Activated T-helper 9 cell treated with anti-CD3 and anti-CD28 coated beads, Interleukin-2, amount 50 U/mL, for 16 hours (primary cell): ENCODE results near the gene HS6ST2.

Experiments used
- DNase-seq: peaks from one replicate; pipeline ENCODE4 v3.0.0-alpha.2; 2020; ENCODE audit warnings: low read depth

The HS6ST2 gene

DNA sequence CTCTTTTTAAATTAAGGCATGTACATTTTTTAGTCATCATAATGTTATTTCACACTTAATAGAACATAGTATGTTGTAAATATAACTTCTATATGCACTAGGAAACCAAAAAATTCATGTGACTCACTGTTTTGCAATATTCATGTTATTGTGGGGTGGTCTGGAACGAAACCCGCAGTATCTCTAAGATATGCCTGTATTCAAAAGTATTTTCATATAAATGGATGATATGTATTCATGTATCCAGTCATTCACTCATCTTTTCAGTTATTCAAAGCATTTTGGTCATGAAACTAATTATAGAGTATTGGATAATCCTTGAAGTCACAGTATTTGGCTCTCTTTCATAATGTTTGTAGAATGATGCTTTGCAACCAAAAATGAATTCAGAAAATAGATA, 168.1 kb downstream of the HS6ST2 start:
- DNase-seq = no peak

DNA sequence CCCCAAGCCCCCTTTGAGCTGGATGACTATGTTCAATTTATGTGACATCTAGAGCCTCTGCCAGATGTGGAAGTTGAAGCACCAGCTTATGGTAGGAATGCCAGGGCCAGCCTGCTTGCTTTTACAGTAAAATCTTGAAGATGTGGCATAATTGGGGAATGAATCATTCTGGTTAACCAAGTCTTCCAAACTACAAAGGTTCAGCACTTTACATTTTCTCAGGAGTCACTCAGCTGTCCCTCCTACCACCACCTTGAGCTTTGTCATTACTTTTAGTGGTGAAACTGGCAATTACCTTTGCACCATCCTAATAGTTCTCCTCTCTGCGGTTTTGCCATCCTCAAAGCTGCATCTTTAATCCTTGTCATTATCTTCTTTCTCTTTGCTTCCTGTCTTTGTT, 172.2 kb downstream of the HS6ST2 start:
- DNase-seq = no peak

DNA sequence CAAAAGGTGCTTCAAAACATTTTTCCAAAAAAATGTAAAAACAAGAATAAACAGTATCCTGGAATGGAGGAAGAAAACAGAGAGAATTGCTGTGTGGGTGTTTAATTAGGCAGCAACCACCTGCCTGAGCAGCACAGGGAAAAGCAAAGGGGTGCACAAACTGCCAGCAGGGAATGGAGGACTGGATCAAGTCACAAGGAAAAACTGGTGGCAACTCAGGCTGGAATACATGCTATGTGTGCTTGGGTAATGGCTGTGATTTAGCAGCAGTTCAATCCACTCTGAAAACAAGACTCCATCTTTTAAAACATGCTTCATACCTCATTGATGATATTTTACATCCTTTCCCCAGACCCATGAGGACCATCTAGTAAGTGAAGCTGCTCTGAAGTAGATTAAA, 179.5 kb downstream of the HS6ST2 start:
- no peak for DNase-seq

DNA sequence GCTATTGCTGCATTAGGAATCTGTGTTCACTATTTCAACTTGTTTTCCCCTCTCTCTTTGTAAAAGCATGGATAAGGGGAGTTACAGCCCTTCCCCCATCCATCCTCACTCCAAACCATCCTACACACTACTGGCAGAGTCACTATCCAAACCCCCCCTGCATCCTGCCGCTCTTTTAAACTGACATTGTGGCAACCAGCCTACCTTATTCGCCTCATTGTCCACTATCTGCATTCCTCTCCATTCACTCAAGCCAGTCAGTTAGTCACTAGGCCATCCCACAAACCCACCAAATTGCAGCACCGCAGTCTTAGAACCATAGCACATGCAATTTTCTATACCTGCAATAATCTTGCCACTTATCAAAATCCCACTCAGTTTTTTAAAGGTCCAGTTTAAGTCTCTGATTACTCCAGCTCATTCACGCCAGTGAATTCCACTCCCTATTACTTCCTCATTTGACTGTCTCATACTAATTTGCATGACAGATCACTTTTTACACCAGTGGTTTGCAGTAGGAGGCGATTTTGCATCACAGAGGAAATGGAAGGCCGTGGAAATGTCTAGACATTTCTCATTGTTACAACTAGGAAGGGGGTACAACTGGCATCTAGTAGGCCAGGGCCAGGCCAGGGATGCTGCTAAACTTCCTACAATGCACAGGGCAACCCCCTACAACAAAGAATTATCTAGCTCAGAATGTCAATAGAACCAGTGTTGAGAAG, 181.8 kb downstream of the HS6ST2 start:
- DNase-seq = no peak

DNA sequence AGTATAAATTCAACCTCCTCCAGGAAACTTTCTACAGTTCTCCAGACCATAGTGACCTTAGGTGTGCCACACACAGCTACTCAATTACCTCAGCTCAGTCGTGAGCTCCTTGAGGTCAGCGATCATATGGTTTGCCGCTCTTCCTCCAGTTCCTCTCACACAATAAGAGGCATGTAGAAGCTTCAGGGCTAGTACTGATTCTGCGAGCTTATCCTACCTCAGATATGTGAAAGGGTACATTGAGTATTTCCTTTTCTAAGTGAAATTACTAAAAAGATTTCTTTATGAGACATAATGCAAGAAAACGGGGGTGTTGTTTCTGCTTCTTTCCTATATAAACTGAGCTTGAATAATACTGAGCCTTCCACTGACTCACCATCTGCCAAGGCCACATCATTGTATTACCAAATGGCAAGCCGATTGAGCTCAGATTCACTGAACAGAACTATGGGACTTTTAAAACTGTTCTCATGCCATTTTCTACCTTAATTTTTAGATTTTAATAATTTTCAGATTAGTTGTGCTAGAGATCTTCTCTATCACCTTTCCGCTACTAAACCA, 183.1 kb downstream of the HS6ST2 start:
- no peak for DNase-seq

DNA sequence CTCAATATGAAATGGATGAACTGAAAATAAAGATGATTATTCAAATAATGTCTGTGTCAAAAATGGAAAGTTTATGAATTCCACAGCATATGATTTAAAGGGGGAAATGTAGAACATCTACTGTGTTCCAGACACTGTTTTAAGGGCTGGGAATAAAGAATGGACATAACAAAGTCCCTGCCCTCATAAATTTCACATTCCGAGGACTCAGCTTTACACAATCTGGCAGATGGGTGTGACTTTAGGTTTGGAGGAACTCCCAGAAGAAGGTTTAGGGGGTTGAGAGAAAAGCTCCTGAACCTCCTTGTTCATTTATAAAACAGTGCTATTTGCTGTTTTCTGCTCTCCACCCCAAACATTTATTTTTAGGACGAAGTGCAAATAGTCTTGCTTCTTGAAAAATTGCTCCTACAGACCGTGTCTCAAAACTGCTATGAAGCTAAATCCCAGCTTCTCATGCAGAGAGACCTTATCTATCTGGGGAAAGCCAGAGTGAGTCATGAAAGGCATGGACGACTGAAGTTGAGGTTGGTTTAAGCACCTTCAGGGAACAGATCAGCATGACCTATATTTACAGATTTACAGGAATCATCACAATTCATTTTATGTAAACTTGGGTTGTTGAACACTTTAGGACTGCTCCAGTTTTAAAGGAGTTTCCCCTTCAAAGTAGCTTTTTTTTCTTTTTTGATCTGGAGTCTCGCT, 184.3 kb downstream of the HS6ST2 start:
- DNase-seq = no peak

DNA sequence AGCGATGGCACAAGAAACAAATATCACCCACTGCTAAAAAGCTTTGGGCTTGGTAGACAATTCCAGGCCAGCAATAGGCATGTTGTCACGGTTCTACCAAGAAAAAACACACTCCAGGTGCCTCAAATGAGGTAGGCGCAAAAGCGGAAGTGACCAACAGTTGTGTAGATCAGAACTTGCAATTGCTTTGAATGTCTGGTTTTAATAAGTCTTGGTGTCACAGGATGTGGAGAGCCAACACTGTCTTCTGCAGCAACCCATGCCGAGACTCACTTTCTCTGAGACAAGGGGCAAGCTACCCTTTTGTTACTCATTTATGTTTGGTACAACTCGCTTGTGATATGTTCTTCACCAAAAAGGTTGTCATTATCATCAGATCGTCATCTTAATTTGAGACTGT, 188.8 kb downstream of the HS6ST2 start:
- no peak for DNase-seq

DNA sequence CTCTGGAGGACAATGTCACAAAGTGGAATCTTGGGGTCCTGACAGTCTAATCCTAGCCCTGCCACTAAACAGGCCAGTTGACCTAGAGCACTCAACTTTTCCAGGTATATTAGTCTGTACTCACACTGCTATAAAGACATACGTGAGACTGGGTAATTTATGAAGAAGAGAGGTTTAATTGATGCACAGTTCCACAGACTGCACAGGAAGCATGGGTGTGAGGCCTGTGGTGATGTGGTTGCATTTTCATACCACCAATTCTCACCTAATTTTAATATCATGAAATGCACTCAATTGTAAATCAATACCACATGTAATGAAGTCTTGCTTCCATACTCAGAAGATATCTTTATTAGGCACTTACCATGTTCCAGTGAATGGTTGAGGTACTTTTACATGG, 192.0 kb downstream of the HS6ST2 start:
- DNase-seq = no peak

DNA sequence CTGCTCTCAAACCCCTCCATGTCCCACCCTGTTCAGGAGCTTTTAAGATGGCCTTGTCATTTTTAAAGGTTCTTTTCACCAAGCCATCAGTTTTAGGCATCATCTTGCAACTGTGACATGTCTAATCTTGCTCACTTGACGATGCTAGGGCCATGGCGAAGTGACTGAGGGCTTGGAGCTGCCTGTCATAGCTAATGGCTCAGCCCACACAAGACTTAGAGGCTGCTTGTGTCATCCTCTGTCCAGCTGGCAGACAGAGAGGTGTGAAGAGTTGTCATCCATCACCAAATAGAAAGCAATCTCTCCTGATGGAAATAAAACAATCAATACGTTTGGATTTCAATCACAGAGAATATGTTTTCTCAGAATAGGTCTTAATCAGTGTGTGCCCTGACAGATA, 194.9 kb downstream of the HS6ST2 start:
- no peak for DNase-seq

DNA sequence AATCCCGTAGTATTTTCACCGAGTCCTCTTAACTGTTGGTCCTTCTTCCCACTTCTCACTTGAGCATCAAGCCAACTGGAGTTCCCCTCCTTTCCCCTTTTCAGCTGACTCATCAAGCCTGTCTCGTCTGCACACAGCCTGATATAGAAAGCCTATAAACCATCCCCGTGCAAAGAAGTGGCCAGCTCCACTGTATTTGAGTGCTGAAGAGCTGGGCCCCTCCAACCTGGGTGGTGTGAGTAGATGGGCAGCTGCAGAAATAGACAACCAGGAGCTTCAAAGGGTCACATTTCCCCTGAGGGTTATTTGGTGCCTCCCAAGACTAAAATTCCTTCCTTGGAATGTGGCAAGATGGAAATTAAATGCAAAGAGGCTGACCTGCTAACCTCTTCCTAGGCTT, 199.7 kb downstream of the HS6ST2 start:
- DNase-seq = no peak

DNA sequence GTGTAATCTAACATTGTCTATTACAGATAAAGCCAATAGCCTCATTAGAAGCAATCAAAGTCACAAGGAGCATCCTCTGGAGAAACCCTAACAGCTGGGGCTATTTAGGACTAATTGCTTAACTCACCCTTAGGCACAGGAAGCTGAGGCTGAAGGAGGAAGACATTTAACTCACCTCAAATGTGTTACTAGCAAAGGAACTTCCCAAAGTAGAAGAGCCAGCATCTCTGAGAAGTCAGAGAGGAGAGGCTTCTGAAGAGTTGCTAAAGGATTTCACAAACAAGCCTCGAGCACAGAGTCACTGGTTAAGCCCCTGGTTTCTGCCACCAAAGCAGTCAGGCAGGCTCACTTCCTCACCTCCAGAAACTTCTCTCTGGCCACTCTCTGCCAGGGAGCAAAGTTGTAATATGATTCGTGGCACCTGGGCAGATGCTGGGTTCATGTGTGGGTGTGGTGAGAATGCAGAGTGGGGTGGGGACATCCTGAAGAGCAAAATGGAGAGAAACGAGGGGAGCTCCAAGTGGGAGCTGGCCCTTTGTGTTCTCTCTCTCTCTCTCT, 201.3 kb downstream of the HS6ST2 start:
- DNase-seq = no peak

DNA sequence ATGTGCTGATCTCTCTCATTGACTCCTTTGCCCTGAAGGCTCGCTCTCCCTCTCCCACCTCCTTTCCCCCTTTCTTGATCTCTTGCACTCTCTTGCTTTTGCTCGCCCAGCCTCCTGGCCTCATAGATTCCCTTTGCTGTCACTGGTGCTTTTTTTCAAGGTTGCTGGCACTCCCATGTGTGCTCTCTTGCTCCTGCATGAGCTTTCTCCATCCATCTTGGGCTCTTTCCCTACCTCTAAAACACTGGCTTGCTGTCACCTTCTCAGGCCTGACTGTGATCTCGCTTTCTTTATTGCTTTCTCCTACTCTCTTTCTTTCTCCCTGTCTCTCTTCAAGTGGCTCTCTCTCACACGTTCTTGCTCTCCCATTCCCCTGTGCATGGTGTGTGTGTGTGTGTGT, 202.0 kb downstream of the HS6ST2 start:
- DNase-seq = no peak

DNA sequence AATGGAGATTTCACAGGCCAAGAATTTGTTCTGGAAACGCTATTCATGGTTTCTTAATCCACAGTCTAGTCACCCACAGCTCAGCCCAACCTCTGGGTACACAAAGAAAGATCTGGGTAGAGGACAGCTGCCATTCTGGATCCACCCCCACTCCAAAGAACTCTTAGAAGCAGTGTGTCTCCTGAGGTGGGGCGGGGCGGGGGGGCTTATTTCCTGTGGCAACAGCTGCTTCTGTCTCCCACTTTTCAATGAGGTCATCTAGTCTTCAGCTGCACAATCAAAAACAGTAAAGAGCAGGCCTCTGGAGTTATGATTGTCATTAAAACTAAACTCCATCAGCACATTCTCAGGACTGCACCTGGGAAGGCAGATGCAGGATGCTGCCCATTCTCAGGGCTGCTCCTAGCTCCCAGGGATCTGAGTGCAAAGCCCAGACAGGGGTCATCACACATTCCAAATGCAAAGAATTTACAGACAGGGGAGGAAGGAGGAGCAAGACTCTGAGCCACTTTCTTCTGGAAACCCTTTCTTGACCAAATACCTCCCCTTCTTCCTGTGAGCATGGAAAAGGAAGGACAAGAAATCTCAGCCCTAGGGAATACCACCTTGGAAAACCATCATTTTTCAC, 207.3 kb downstream of the HS6ST2 start:
- DNase-seq = no peak

DNA sequence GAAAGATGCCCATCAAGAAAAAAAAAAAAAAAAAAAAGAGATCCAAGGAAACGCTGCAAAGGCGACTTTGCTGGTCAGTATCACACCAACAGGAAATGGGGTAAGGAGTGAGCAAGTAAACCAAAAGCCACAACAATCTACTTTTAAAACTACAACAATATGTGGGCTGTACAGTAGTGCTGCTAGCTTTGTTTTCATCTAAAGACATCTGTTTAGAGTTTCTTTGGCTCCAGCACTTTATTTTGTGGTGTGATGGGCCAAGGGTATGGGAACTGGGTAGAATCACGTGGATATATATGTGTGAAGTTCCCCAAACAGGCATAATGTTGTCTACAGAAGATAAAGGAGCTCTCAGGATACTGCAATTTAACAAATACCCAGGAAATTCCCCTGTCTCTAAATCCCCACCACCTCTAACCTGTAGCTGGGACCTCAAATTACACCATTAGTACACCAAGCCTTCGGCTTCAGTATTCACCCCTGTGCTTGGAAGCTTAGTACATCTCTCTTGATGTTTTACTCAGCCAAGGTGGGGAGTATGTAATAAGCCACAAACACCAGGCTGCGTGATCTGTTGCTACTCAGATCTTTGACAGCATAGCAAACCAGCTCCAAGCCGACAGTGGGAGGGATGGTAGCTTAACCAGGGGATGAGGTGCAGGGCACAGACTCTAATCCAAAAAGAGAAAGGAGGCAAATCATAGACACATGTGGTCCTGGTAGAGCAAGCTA, 207.9 kb downstream of the HS6ST2 start:
- DNase-seq = no peak

DNA sequence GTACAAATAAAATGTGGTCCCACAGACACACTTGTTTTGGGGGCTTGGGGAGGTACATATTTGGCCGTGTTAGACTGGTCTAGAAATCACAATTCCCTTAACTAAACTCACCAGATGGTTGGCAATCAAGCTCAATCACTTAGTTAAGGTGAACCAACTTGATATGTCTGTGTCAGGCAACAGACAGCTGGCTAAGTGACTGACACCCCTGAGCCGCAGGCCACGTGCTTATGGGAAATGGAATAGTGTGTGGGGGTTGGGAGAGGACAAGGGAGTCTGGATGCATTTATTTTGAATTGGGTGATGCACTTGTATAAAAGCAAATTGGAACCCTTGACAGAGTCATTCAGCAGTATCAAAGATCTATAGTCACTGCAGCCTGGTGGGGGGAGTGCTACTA, 209.0 kb downstream of the HS6ST2 start:
- no peak for DNase-seq

DNA sequence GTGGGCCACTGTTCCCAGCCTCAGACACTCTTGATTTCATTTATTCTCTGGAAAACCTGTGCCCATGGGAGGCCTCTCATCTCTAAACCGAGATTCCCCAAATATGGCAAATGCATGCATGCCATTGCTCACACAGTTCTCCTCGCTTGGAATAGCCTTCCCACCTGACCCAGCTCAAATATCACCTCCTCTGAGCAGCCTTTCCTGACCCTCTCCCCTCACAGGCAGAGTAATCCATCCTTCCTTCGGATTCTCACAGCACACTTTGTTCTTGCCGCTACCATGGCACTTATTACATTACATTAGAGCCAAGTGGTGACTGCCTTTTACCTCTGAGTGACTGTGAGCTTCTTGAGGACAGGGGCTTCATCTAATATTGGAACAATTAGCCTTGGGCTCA, 209.5 kb downstream of the HS6ST2 start:
- DNase-seq = no peak

DNA sequence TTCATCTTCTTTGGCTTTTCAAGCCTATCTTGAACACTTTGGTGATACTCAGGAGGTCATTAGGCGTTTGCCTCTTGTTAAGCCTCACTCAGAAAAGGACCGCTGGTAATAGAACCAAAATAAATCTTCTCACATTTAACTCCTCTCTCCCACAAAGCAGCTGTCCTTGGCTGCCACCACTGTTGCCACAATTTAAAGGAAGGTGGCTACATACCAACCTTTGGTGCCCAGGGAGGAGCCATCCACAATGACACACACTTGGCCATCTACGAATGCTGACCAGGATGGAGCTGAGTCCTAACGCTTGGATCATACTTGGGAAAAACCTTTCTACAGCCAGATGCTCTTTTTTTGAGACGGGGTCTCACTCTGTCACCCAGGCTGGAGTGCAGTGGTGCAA, 210.2 kb downstream of the HS6ST2 start:
- no peak for DNase-seq

DNA sequence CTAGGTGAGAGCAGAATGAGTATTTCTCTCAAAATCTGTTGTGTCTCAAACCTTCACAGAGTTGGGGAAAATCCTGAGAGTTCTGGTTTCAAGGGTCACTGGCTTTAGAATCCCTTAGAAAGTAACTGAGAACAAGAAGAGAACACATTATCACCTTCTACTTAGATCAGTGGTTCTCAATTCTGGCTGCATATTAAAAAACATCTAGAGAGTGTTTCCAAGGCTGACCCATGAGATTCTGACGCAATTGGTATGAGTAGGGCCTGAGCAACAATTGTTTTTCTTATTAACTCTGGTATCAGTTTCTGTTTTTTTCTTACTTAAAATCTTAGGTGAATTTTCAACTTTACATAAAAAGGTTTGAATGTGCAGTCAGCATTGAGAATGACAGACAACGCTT, 212.8 kb downstream of the HS6ST2 start:
- no peak for DNase-seq

DNA sequence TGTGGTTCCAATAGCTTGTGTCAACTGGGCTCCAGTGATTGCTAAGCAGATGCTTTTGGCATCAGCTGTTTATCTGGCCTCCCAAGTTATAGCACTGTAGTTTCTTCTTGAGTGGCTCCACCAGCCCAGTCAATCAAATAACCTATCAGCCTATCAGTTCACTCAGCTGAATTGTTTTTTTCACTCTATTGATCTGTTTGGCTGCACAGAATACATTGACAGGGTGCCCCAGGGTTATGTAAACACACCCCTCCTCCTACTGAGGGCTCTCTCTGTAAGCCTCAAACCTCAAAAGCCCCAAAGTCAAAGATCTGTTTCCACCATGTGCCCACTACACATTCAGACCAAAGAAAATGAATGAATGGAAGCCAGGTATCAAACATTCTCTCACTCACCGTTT, 214.0 kb downstream of the HS6ST2 start:
- no peak for DNase-seq

DNA sequence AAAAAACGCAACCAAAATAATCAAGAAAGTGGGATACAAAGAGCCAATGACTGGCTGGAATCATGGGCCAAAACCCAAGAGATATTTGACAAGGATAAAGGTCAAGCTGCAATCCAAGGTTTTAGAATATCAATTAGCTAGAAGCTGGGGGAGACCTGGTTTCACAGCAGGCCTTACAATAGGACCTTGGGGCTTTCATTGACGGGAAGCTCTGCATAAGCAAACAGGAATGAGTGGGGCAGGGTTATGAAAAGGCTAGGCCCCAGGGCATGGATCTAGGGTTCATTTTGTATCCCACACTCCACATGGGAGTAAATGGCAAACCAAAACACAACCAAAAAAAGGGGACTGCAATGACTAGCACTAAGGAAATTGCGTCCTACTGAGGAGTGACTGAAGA, 215.3 kb downstream of the HS6ST2 start:
- no peak for DNase-seq

DNA sequence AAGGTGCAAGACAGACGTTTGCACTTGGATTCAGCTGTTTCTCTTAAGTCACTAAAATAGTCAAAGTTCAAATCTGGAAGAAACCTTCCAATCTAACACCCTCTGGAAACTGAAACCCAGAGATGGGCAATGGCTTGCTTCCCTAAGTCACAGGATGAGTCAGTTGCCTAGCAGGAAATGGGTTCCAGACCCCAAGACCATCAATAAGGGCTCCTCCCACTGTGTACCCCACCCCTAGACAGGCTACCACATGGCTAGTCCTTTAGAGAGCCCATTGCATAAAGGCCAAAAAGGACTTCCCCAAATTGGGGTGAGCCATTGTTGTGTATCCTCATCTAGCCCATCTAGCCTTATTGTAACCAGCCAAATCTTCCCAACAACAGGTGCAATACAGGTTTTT, 216.2 kb downstream of the HS6ST2 start:
- no peak for DNase-seq

DNA sequence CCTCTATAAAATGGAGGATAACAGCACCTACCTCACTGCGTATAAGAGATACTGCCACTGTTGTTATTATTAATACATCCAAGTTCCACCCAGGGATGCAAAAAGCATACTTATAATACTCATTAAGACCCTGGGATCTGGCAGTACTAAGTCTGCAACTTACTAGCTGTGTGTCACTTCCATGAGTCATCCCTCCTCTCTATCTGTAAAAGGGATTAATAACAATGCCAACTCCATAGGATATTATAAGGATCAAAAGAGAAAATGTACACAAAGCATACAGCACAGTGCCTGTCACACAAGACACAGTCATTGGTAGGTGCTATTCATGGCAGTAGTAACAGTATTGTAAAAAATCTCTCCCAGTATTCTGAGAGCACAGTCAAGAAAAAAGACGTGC, 216.7 kb downstream of the HS6ST2 start:
- no peak for DNase-seq
